Choroid plexus epithelial cell (primary cell): ENCODE measurements around the gene GPN1.
A peak's percentile ranks its signal among the peaks of the same experiment; 100 is the strongest.

Experiments
- DNase-seq: peaks from one replicate; pipeline ENCODE4 v3.0.0-alpha.2; 2010; ENCODE audit warnings: low read depth
- H3K4me3 ChIP-seq: 2 replicates; pipeline ENCODE4 v1.5.1; 2011; ENCODE audit warnings: low read depth, mild to moderate bottlenecking, control low read depth, low read length, moderate library complexity
- CTCF ChIP-seq: conservative IDR thresholded peaks from 2 replicates; pipeline ENCODE4 v1.5.1; 2011; ENCODE audit warnings: low read depth, mild to moderate bottlenecking, control low read depth, inconsistent platforms, low read length, moderate library complexity

The GPN1 gene

GRCh38 chr2:27634291-27634690 lies 5.4 kb downstream of the GPN1 start:
- H3K4me3 ChIP-seq: no peak overlapping the region
- no peak for DNase-seq
- no peak for TF ChIP-seq CTCF

- no peak overlapping the region for H3K4me3 ChIP-seq
- no peak for DNase-seq
- no peak for TF ChIP-seq CTCF
Observed at GRCh38 chr2:27636766-27637165, 7.9 kb downstream of the GPN1 start.

GRCh38 chr2:27638037-27638637 lies 9.3 kb downstream of the GPN1 start:
- TF ChIP-seq CTCF: no peak
- H3K4me3 ChIP-seq: no peak overlapping the region
- peak; percentile 63 for DNase-seq

- DNase-seq: peak; percentile 80
- no peak overlapping the region for H3K4me3 ChIP-seq
- TF ChIP-seq CTCF: no peak
Observed at GRCh38 chr2:27638709-27639108, 9.9 kb downstream of the GPN1 start.

- DNase-seq: no peak
- no peak for TF ChIP-seq CTCF
- no peak overlapping the region for H3K4me3 ChIP-seq
Observed at GRCh38 chr2:27640722-27641245, 11.9 kb downstream of the GPN1 start.

GRCh38 chr2:27645197-27645596 lies 16.3 kb downstream of the GPN1 start:
- TF ChIP-seq CTCF: no peak
- DNase-seq: no peak
- H3K4me3 ChIP-seq: no peak overlapping the region

- DNase-seq: peak; percentile 51
- H3K4me3 ChIP-seq: no peak overlapping the region
- TF ChIP-seq CTCF: no peak
Observed at GRCh38 chr2:27647289-27647688, 18.4 kb downstream of the GPN1 start.
